Measurements from ENCODE around the gene XPO5.
A peak's percentile ranks its signal among the peaks of the same experiment; 100 is the strongest.
"Not testable (repeated sequence)": the region's sequence is repeated elsewhere in the genome, so short reads cannot be mapped to it uniquely, and the experiment has no call there.

XPO5 gene

GRCh38 chr6:43516367-43516696 is 59.5 kb downstream of the XPO5 start:
- no peak for DNase-seq

GRCh38 chr6:43515808-43516207 is 60.0 kb downstream of the XPO5 start:
- no peak for DNase-seq

GRCh38 chr6:43511824-43512415 is 63.9 kb downstream of the XPO5 start:
- DNase-seq = no peak

DNA sequence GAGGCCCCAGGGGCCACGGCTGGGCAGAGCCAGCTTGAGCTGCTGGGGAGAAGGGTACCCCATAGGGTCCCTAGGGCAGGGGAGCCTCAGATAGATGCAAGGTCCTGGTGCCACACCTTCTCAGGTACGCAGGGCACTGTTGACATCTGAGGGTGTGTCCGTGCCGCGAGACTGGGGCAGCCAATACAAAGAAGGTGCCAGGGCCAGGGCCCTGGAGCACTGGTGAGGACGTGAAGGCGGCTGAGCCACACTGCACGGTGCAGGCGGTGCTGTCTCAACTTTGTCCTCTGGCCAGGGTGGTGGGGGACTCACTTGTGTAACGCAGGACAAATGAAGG is 65.0 kb downstream of the XPO5 start:
- DNase-seq = no peak

DNA sequence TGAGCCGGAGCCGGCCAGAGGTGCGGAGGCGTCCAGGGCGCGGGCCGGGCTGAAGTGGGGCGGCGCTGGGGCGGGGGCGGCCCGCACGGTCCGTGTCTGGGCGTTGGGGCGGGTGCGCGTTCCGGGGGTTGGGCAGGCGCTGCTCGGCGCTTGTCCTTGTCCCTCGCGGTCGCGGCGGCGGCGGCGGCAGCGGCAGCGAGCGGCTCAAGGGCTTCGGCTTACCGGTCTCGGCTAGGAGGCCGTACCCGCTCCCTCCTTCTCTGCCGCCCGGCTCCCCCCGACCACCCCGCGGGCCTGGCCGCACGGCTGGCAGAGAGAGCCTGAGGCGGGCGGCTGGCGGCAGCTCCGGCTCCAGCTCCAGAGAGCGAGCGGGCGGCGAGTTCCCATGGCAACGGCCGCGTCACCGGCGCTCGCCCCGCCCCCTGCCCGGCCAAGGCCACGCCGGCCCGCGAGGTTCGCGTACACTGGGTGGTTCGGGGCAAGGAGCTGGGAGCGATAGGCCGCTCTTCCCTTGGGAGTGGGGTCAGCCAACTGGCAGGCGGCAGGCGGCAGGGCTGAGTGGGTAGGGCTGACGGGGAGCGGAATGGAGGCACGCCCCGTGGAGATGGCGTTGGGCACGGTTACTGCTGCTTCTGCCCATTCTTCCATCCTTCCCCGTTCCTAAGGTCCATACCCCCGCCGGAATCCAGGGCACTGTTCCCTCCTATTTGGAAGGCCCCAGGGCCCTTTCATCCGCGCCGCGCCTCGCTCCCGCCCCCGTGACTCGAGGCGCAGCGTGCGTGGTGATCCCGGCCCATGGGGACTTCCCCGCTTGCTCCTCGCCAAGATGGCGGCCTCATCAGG is 65.6 kb downstream of the XPO5 start, which contains the start of gene LRRC73:
LRRC73 (minus strand) TSS at position 363 of the 843 bp plus-strand sequence. CDS start 561 bp downstream, outside the sequence.
- peak; percentile 19 for DNase-seq

DNA sequence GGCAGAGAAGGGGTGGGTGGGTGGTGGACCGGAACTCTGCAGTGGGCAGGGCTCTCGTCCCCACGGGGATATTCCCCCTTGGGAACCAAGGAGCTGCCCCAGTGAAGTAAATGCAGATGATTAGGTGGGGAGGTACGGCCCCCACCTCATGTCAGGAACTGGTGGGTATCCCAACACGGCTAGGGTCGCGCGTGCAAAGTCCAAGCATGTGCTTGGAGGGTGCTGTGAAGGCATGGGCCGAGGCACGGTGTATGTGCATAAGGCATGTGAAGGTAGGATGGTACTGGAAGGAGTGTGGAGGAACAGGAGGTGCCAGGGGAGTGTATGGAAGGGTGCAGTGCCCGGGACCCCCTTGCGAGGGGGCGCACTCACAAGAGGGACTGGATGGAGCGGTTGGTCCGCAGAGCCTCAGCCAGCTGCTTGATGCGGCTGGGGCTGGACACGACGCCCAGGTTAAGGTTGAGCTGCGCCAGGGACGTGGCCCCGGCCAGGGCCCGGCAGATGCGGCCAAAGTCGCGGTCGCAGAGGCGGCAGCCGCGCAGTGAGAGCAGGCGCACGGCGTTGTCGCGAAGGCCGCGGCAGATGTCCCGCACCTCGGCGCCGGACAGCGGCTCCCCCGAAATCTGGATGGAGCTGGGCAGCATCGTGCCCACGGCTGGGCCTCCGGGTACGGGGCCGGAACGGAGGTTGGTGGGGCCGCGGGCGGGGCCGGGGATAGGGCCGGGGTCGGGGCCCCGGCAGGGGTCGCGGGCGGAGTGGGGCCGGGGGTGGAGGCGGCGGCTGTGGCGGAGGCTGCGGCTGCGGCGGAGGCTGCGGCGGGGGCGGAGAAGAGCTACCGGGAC is 66.5 kb downstream of the XPO5 start:
- DNase-seq = no peak

GRCh38 chr6:43508481-43509141 is 67.2 kb downstream of the XPO5 start:
- DNase-seq = no peak

GRCh38 chr6:43506667-43507471 is 69.0 kb downstream of the XPO5 start:
- peak; percentile 57 for DNase-seq

- no peak for DNase-seq
These were observed 69.7 kb downstream of the XPO5 start for GRCh38 chr6:43506171-43506570.

DNA sequence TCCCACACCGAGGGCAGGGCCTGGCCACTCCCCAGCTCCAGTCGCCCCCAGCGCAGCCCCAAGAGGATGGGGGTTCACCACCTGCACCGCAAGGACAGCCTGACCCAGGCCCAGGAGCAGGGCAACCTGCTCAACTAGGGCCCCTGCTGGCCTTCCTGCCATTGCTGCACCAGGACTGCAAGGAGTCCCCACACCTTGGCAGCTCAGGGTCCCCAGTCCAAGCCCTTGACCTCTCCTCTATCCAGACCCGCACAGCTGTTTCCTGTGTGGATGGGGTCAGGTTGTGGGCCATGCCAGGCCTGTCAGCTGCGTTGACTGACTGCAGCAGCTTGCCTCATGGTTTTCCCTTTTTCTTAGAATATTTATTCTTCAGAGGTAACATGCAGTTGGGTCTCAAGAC is 70.1 kb downstream of the XPO5 start:
- DNase-seq = no peak

- no peak for DNase-seq
These were observed 70.9 kb downstream of the XPO5 start for GRCh38 chr6:43504756-43505593.

DNA sequence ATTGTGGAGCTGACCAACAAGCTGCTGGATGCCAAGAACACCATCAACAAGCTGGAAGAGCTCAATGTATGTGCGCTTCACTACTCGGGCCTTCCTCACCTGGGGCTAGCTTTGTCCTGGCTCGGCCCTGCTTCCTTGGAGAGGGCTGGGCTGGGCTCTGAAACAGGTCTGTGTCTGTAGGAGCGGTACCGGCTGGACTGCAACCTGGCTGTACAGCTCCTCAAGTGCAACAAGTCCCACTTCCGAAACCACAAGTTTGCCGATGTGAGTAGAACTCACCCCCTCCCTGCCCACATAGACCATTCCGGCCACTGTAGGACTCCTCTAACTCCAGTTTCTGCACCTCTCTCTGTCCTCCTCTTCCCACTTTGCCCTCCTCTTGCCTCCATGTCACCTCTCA is 72.4 kb downstream of the XPO5 start:
- no peak for DNase-seq

DNA sequence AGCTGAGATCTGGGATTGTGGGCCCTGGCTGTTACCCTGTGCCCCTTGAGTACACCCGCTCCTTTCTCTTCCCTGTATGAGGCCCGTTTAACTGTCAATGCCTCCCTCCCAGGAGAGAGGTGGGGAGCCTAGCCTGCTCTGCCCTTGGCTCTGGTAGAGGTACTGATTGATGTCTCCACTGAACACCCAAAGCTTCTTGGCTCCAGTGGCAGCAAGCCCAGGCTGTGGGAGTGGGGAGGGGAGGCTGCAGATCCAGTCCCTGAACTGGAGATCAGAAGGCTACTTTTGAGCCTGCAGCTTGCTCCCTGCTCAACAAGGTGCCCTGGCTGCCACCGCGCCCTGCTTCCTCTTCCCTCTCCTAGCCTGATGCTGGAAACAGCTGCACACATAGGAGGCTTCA is 73.2 kb downstream of the XPO5 start:
- no peak for DNase-seq

DNA sequence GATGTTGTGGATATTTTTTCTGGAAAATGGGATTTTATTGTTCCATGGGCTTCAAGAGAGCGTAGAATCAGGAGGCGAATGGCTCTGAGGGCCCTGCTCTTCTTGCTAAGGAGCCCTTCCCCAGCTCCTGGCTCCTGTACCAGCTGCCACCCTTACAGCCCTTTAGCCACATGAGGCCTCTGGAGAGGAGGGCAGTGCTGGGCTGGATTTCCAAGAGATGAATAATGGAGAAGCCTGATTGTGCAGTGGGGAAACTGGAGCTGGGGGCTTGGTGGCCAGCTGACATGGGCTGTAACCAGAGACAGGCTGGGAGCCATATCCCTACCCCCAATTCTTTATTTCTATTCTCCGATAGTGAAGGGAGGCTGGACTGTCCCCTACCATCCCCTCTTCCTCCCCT is 74.9 kb downstream of the XPO5 start:
- DNase-seq = no peak

GRCh38 chr6:43499028-43499815 is 76.6 kb downstream of the XPO5 start:
- DNase-seq = no peak

DNA sequence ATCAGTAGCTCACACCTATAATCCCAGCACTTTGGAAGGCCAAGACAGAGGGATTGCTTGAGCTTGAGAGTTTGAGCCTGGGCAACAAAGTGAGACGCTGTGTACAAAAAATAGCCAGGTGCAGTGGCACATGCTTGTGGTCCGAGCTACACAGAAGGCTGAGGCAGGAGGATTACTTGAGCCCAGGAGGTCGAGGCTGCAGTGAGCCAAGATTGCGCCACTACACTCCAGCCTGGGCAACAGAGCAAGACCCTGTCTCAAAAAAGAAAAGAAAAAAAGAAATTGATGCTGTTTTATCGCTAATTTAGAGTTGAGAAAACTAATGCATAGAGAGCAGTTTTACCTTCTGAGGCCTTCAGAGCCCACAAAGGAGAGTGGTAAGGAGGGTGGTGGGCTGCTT is 77.5 kb downstream of the XPO5 start:
- DNase-seq = not testable (repeated sequence)

DNA sequence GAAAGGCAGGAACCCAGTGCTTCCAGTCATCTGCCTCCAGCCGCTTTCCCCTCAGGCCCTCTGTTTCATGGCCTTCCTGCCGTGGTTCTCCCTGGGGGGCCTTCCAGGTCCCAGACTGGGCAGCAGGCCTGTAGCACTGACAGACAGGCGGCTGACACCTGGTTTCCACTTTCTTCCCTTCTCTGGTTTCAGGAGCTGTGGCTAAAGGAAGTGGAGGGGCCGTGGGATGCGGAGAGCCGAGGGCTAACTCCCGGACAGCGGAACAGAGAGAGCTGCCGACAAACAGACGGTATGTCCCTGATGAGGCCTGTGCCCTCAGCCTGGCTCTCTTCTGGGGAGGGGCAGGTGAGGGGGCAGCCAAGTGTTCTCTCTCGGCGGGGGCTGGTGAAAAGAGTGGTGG is 78.1 kb downstream of the XPO5 start:
- DNase-seq = no peak

- no peak for DNase-seq
These were observed 78.8 kb downstream of the XPO5 start for GRCh38 chr6:43497129-43497396.

GRCh38 chr6:43496370-43497128 is 79.3 kb downstream of the XPO5 start:
- no peak for DNase-seq

GRCh38 chr6:43495409-43495941 is 80.4 kb downstream of the XPO5 start:
- no peak for DNase-seq
